ENCODE measurements around the gene OPCML. TPM values are rescaled to one million over a fixed set of nuclear protein-coding genes. Genes with fewer than 3 reads are reported as not detected.

OPCML gene
- total and polyA plus RNA-seq, 4 donors, result 16.6 to 70.3 (median 58.1) TPM

GRCh38 chr11:132943357-132943705 lies 589.0 kb downstream of the OPCML start:
- DNase-seq (ENCODE audit: low read depth in 4 of 6, low spot score in 6 of 6), result peak in 2 of 6 donors; percentile 48 to 60
- Histone ChIP-seq H3K4me1 (ENCODE audit: control insufficient read depth, insufficient read depth, low read length) (peaks cover 23% of the 10 kb centered on the region), H3K36me3 (ENCODE audit: control insufficient read depth, insufficient read depth, low read length) (no peaks in the 10 kb centered on the region), H3K27me3 (ENCODE audit: control insufficient read depth, insufficient read depth, low read length) (peaks cover 13% of the 10 kb centered on the region), H3K4me3 (ENCODE audit: low read depth, low read length) (peak overlapping the region; percentile 55), H3K27ac (ENCODE audit: low read depth, low read length) (no peak overlapping the region), H3K9me3 (ENCODE audit: control insufficient read depth, insufficient read depth, low read length) (no peaks in the 10 kb centered on the region)
- WGBS (ENCODE audit: insufficient coverage), result 1% methylated on average over 13 of the region's 17 CpGs

- Histone ChIP-seq H3K9me3 (ENCODE audit: control insufficient read depth, insufficient read depth, low read length) (no peaks in the 10 kb centered on the region), H3K4me1 (ENCODE audit: control insufficient read depth, insufficient read depth, low read length) (peaks cover 23% of the 10 kb centered on the region), H3K27ac (ENCODE audit: low read depth, low read length) (no peak overlapping the region), H3K36me3 (ENCODE audit: control insufficient read depth, insufficient read depth, low read length) (no peaks in the 10 kb centered on the region), H3K27me3 (ENCODE audit: control insufficient read depth, insufficient read depth, low read length) (peaks cover 13% of the 10 kb centered on the region), H3K4me3 (ENCODE audit: low read depth, low read length) (peak overlapping the region; percentile 55)
- 26% methylated on average over 22 of the region's 42 CpGs for WGBS (ENCODE audit: insufficient coverage)
- DNase-seq (ENCODE audit: low read depth in 4 of 6, low spot score in 6 of 6), result no peak
These were observed 589.5 kb downstream of the OPCML start for GRCh38 chr11:132942611-132943356.

GRCh38 chr11:132941761-132942160 lies 590.5 kb downstream of the OPCML start:
- Histone ChIP-seq H3K27ac (ENCODE audit: low read depth, low read length) (no peak overlapping the region), H3K36me3 (ENCODE audit: control insufficient read depth, insufficient read depth, low read length) (no peaks in the 10 kb centered on the region), H3K4me3 (ENCODE audit: low read depth, low read length) (peak overlapping the region; percentile 55), H3K27me3 (ENCODE audit: control insufficient read depth, insufficient read depth, low read length) (peaks cover 13% of the 10 kb centered on the region), H3K4me1 (ENCODE audit: control insufficient read depth, insufficient read depth, low read length) (peaks cover 23% of the 10 kb centered on the region), H3K9me3 (ENCODE audit: control insufficient read depth, insufficient read depth, low read length) (no peaks in the 10 kb centered on the region)
- no CpG with 5 or more reads among the region's 3 CpGs for WGBS (ENCODE audit: insufficient coverage)
- DNase-seq (ENCODE audit: low read depth in 4 of 6, low spot score in 6 of 6), result no peak

- Histone ChIP-seq H3K27me3 (ENCODE audit: control insufficient read depth, insufficient read depth, low read length) (peaks cover 13% of the 10 kb centered on the region), H3K36me3 (ENCODE audit: control insufficient read depth, insufficient read depth, low read length) (no peaks in the 10 kb centered on the region), H3K4me1 (ENCODE audit: control insufficient read depth, insufficient read depth, low read length) (peaks cover 23% of the 10 kb centered on the region), H3K4me3 (ENCODE audit: low read depth, low read length) (no peak overlapping the region), H3K27ac (ENCODE audit: low read depth, low read length) (no peak overlapping the region), H3K9me3 (ENCODE audit: control insufficient read depth, insufficient read depth, low read length) (no peaks in the 10 kb centered on the region)
- peak in 4 of 6 donors; percentile 62 to 92 (median 73) for DNase-seq (ENCODE audit: low read depth in 4 of 6, low spot score in 6 of 6)
- no CpG with 5 or more reads among the region's 4 CpGs for WGBS (ENCODE audit: insufficient coverage)
These were observed 591.2 kb downstream of the OPCML start for GRCh38 chr11:132941024-132941646.

GRCh38 chr11:132937016-132937415 lies 595.3 kb downstream of the OPCML start:
- no peak for DNase-seq (ENCODE audit: low read depth in 4 of 6, low spot score in 6 of 6)
- Histone ChIP-seq H3K9me3 (ENCODE audit: control insufficient read depth, insufficient read depth, low read length) (no peaks in the 10 kb centered on the region), H3K4me3 (ENCODE audit: low read depth, low read length) (no peak overlapping the region), H3K27me3 (ENCODE audit: control insufficient read depth, insufficient read depth, low read length) (peaks cover 4% of the 10 kb centered on the region), H3K4me1 (ENCODE audit: control insufficient read depth, insufficient read depth, low read length) (peaks cover 4% of the 10 kb centered on the region), H3K36me3 (ENCODE audit: control insufficient read depth, insufficient read depth, low read length) (no peaks in the 10 kb centered on the region), H3K27ac (ENCODE audit: low read depth, low read length) (no peak overlapping the region)
- 67% methylated on average over 2 of the region's 4 CpGs for WGBS (ENCODE audit: insufficient coverage)

- no peak for DNase-seq (ENCODE audit: low read depth in 4 of 6, low spot score in 6 of 6)
- no CpG with 5 or more reads among the region's 3 CpGs for WGBS (ENCODE audit: insufficient coverage)
- H3K4me1 ChIP-seq (ENCODE audit: control insufficient read depth, insufficient read depth, low read length), result no peaks in the 10 kb centered on the region
These were observed 596.9 kb downstream of the OPCML start for GRCh38 chr11:132935383-132935782.

GRCh38 chr11:132933703-132934102 lies 598.6 kb downstream of the OPCML start:
- Histone ChIP-seq H3K4me3 (ENCODE audit: low read depth, low read length) (no peak overlapping the region), H3K36me3 (ENCODE audit: control insufficient read depth, insufficient read depth, low read length) (no peaks in the 10 kb centered on the region), H3K27me3 (ENCODE audit: control insufficient read depth, insufficient read depth, low read length) (no peaks in the 10 kb centered on the region), H3K4me1 (ENCODE audit: control insufficient read depth, insufficient read depth, low read length) (no peaks in the 10 kb centered on the region), H3K9me3 (ENCODE audit: control insufficient read depth, insufficient read depth, low read length) (no peaks in the 10 kb centered on the region), H3K27ac (ENCODE audit: low read depth, low read length) (no peak overlapping the region)
- DNase-seq (ENCODE audit: low read depth in 4 of 6, low spot score in 6 of 6), result no peak
- WGBS (ENCODE audit: insufficient coverage), result 95% methylated on average over 2 of the region's 3 CpGs

More at GRCh38 chr11:132935383-132935782, 596.9 kb downstream of the OPCML start:
- H3K36me3 ChIP-seq (ENCODE audit: control insufficient read depth, insufficient read depth, low read length), result no peaks in the 10 kb centered on the region
- no peak overlapping the region for H3K27ac ChIP-seq (ENCODE audit: low read depth, low read length)
- no peak overlapping the region for H3K4me3 ChIP-seq (ENCODE audit: low read depth, low read length)
- no peaks in the 10 kb centered on the region for H3K9me3 ChIP-seq (ENCODE audit: control insufficient read depth, insufficient read depth, low read length)
- H3K27me3 ChIP-seq (ENCODE audit: control insufficient read depth, insufficient read depth, low read length), result no peaks in the 10 kb centered on the region

GRCh38 chr11:132925825-132926469 lies 606.4 kb downstream of the OPCML start:
- Histone ChIP-seq H3K27me3 (ENCODE audit: control insufficient read depth, insufficient read depth, low read length) (no peaks in the 10 kb centered on the region), H3K9me3 (ENCODE audit: control insufficient read depth, insufficient read depth, low read length) (no peaks in the 10 kb centered on the region), H3K4me1 (ENCODE audit: control insufficient read depth, insufficient read depth, low read length) (peaks cover 1% of the 10 kb centered on the region), H3K27ac (ENCODE audit: low read depth, low read length) (no peak overlapping the region), H3K4me3 (ENCODE audit: low read depth, low read length) (no peak overlapping the region), H3K36me3 (ENCODE audit: control insufficient read depth, insufficient read depth, low read length) (no peaks in the 10 kb centered on the region)
- 100% methylated on average over 1 of the region's 3 CpGs for WGBS (ENCODE audit: insufficient coverage)
- DNase-seq (ENCODE audit: low read depth in 4 of 6, low spot score in 6 of 6), result no peak

GRCh38 chr11:132921597-132921996 lies 610.7 kb downstream of the OPCML start:
- H3K27ac ChIP-seq (ENCODE audit: low read depth, low read length), result no peak overlapping the region
- no peak overlapping the region for H3K4me3 ChIP-seq (ENCODE audit: low read depth, low read length)
- no peak for DNase-seq (ENCODE audit: low read depth in 4 of 6, low spot score in 6 of 6)
- H3K27me3 ChIP-seq (ENCODE audit: control insufficient read depth, insufficient read depth, low read length), result no peaks in the 10 kb centered on the region
- H3K36me3 ChIP-seq (ENCODE audit: control insufficient read depth, insufficient read depth, low read length), result peaks cover 3% of the 10 kb centered on the region
- WGBS (ENCODE audit: insufficient coverage), result 91% methylated on average over 5 of the region's 6 CpGs
- H3K4me1 ChIP-seq (ENCODE audit: control insufficient read depth, insufficient read depth, low read length), result peaks cover 9% of the 10 kb centered on the region
- no peaks in the 10 kb centered on the region for H3K9me3 ChIP-seq (ENCODE audit: control insufficient read depth, insufficient read depth, low read length)

Measured in spinal cord (tissue), 10 donors.